Panc1 (cell line): Measurements from ENCODE around the gene CORO7. TPM values are rescaled to one million over a fixed set of nuclear protein-coding genes. Genes with fewer than 3 reads are reported as not detected.
A peak's percentile ranks its signal among the peaks of the same experiment; 100 is the strongest.
"Not testable (repeated sequence)": the region's sequence is repeated elsewhere in the genome, so short reads cannot be mapped to it uniquely, and the experiment has no call there.

ENCODE experiments used
- ATAC-seq: fragments of 200-7000 bp; cut with Tn5 transposase; 2 replicates; pipeline ENCODE4 v1.9.1; 2020; ENCODE audit warnings: mild to moderate bottlenecking, moderate library complexity
- BruUV-seq: library from RNA; stranded (reverse); fragments of 400-500 nt; replicated peaks from 2 replicates; lab custom pipeline; 2021; lab: Mats Ljungman, UMichigan
- CTCF ChIA-PET: fragments of 300-600 bp; sonication (Branson Sonifier 250); formaldehyde crosslinking; loops from one replicate; lab custom pipeline; 2022; ENCODE audit warnings: antibody characterized with exemption; lab: Charles Lee
- POLR2A ChIA-PET: fragments of 300-600 bp; sonication (Branson Sonifier 250); formaldehyde crosslinking; loops from one replicate; lab custom pipeline; 2022; ENCODE audit warnings: antibody characterized with exemption; lab: Charles Lee
- DNase-seq: peaks from one replicate; pipeline ENCODE4 v3.0.0-alpha.2; 2010; ENCODE audit warnings: low read depth, low spot score
- H3K27ac ChIP-seq: 2 replicates; pipeline ENCODE4 v1.5.1; 2011; ENCODE audit warnings: mild to moderate bottlenecking, low read length, inconsistent platforms
- H3K27me3 ChIP-seq: fragments of 200-500 bp; sonication (Bioruptor generic); 2 replicates; pipeline ENCODE4 v1.6.0; 2014; ENCODE audit warnings: low read length, inconsistent platforms; ENCODE audit not compliant: control insufficient read depth, insufficient read depth
- H3K36me3 ChIP-seq: fragments of 200-500 bp; sonication (Bioruptor generic); 2 replicates; pipeline ENCODE4 v1.5.1; 2014; ENCODE audit warnings: inconsistent platforms, mild to moderate bottlenecking, low read length, moderate library complexity; ENCODE audit not compliant: control insufficient read depth, insufficient read depth
- H3K4me1 ChIP-seq: 2 replicates; pipeline ENCODE4 v1.5.1; 2011; ENCODE audit warnings: inconsistent platforms, mild to moderate bottlenecking, low read length, moderate library complexity; ENCODE audit not compliant: control insufficient read depth, insufficient read depth
- H3K4me3 ChIP-seq, 2 experiments: 2 replicates each; pipeline ENCODE4 v1.5.1; 2011 to 2012; ENCODE audit warnings: low read depth in 2 of 2, low read length in 2 of 2, mild to moderate bottlenecking in 2 of 2, inconsistent platforms in 1 of 2, moderate library complexity in 1 of 2
- H3K9me3 ChIP-seq: fragments of 200-500 bp; sonication (Bioruptor generic); 2 replicates; pipeline ENCODE4 v1.5.1; 2014; ENCODE audit warnings: low read depth, mild to moderate bottlenecking, inconsistent platforms, low read length, moderate library complexity; ENCODE audit not compliant: control insufficient read depth, insufficient read depth
- POLR2AphosphoS5 ChIP-seq: IDR thresholded peaks from 2 replicates; pipeline ENCODE4 v1.6.1; 2012; ENCODE audit warnings: mild to moderate bottlenecking, low read depth, low read length, moderate library complexity
- SIN3A ChIP-seq: IDR thresholded peaks from 2 replicates; pipeline ENCODE4 v1.6.1; 2012; ENCODE audit warnings: low read depth, mild to moderate bottlenecking, low read length, moderate library complexity, borderline replicate concordance; ENCODE audit not compliant: insufficient read depth
- TCF7L2 ChIP-seq: IDR thresholded peaks from 2 replicates; pipeline ENCODE4 v1.6.1; 2011; ENCODE audit warnings: mild to moderate bottlenecking, low read depth, low read length, inconsistent platforms
- in situ Hi-C: cut with HindIII; loops from 2 replicates; pipeline ENCODE4 v1.10.0; 2016; ENCODE audit warnings: low sequenced_read_pairs, low pct_unique_long_range_greater_than_20kb
- intact Hi-C: fragments of 100-400 bp; cut with micrococcal nuclease; formaldehyde crosslinking; loops from one replicate; pipeline ENCODE4 v1.10.0; 2022; ENCODE audit not compliant: unreplicated experiment
- total RNA-seq: library from RNA; stranded (reverse); gene quantifications from one replicate; pipeline ENCODE4 v1.2.1, GENCODE V29; 2021; ENCODE audit not compliant: unreplicated experiment
- TF ChIP-seq, protein P1 (sequence below), 2 experiments: IDR thresholded peaks; 2 replicates each; pipeline ENCODE4 v1.6.1; 2011 to 2012; ENCODE audit warnings: low read depth in 2 of 2, control low read depth in 1 of 2, low read length in 1 of 2, mild to moderate bottlenecking in 1 of 2, moderate library complexity in 1 of 2; ENCODE audit not compliant: insufficient read depth in 1 of 2
- TF ChIP-seq, protein P2 (sequence below): fragments of 450-650 bp; IDR thresholded peaks from 2 replicates; pipeline ENCODE4 v1.5.1; 2017; ENCODE audit warnings: mild to moderate bottlenecking

Gene CORO7
- total RNA-seq, 1 experiment from 2014 or later = 37.5 TPM

DNA sequence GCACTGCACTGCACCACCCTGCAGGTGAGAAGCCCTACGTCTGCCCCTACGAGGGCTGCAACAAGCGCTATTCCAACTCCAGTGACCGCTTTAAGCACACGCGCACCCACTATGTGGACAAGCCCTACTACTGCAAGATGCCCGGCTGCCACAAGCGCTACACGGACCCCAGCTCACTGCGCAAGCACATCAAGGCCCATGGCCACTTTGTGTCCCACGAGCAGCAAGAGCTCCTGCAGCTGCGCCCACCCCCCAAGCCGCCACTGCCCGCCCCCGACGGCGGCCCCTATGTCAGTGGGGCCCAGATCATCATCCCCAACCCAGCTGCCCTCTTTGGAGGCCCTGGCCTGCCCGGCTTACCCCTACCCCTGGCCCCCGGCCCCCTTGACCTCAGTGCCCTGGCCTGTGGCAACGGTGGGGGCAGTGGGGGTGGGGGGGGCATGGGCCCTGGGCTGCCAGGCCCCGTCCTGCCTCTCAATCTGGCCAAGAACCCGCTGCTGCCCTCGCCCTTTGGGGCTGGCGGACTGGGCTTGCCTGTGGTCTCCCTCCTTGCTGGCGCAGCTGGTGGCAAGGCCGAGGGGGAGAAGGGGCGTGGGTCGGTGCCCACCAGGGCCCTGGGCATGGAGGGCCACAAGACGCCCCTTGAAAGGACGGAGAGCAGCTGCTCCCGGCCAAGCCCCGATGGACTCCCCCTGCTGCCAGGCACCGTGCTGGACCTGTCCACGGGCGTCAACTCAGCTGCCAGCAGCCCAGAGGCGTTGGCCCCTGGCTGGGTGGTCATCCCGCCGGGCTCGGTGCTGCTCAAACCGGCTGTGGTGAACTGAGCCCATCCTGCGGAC, 79.5 kb downstream of the CORO7 start:
- TF ChIP-seq, protein P1, sequence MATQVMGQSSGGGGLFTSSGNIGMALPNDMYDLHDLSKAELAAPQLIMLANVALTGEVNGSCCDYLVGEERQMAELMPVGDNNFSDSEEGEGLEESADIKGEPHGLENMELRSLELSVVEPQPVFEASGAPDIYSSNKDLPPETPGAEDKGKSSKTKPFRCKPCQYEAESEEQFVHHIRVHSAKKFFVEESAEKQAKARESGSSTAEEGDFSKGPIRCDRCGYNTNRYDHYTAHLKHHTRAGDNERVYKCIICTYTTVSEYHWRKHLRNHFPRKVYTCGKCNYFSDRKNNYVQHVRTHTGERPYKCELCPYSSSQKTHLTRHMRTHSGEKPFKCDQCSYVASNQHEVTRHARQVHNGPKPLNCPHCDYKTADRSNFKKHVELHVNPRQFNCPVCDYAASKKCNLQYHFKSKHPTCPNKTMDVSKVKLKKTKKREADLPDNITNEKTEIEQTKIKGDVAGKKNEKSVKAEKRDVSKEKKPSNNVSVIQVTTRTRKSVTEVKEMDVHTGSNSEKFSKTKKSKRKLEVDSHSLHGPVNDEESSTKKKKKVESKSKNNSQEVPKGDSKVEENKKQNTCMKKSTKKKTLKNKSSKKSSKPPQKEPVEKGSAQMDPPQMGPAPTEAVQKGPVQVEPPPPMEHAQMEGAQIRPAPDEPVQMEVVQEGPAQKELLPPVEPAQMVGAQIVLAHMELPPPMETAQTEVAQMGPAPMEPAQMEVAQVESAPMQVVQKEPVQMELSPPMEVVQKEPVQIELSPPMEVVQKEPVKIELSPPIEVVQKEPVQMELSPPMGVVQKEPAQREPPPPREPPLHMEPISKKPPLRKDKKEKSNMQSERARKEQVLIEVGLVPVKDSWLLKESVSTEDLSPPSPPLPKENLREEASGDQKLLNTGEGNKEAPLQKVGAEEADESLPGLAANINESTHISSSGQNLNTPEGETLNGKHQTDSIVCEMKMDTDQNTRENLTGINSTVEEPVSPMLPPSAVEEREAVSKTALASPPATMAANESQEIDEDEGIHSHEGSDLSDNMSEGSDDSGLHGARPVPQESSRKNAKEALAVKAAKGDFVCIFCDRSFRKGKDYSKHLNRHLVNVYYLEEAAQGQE (IDR thresholded peaks at IDR 0.05; ENCODE audit: insufficient read depth in 1 of 2, low read depth in 2 of 2, low read length in 1 of 2) = no peak
- TF ChIP-seq, protein P2, sequence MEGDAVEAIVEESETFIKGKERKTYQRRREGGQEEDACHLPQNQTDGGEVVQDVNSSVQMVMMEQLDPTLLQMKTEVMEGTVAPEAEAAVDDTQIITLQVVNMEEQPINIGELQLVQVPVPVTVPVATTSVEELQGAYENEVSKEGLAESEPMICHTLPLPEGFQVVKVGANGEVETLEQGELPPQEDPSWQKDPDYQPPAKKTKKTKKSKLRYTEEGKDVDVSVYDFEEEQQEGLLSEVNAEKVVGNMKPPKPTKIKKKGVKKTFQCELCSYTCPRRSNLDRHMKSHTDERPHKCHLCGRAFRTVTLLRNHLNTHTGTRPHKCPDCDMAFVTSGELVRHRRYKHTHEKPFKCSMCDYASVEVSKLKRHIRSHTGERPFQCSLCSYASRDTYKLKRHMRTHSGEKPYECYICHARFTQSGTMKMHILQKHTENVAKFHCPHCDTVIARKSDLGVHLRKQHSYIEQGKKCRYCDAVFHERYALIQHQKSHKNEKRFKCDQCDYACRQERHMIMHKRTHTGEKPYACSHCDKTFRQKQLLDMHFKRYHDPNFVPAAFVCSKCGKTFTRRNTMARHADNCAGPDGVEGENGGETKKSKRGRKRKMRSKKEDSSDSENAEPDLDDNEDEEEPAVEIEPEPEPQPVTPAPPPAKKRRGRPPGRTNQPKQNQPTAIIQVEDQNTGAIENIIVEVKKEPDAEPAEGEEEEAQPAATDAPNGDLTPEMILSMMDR = peak; percentile 15; the same call in 1 of the 2 replicates
- TF ChIP-seq SIN3A (no peak), POLR2AphosphoS5 (no peak; the same call in none of the 2 replicates), TCF7L2 (no peak)
- ChIA-PET CTCF (interaction anchor here (0.6 to 1.1 kb wide), 3 partner anchors 33 to 83 kb away, joined by 4 to 6 read pairs (median 6); no protein-coding TSS in a partner anchor), POLR2A (interaction anchor here (0.7 kb wide), 1 partner anchor 9 kb away, joined by 13 read pairs; no protein-coding TSS in a partner anchor)
- H3K4me1 ChIP-seq = peaks cover 50% of the 10 kb centered on the region
- H3K9me3 ChIP-seq = no peaks in the 10 kb centered on the region
- DNase-seq (no peak), ATAC-seq (peak; percentile 1; the same call in 1 of the 2 replicates)
- no peaks in the 10 kb centered on the region for H3K27me3 ChIP-seq
- no TSS peak for BruUV-seq
- H3K27ac ChIP-seq = peak overlapping the region; percentile 80
- intact Hi-C loops = loop anchor here (5.0 kb wide), 1 partner anchor 65 kb away; the partner anchor contains the start of gene TFAP4
- in situ Hi-C loops = no loop called here
- peaks cover 2% of the 10 kb centered on the region for H3K36me3 ChIP-seq
- H3K4me3 ChIP-seq = no peak overlapping the region

DNA sequence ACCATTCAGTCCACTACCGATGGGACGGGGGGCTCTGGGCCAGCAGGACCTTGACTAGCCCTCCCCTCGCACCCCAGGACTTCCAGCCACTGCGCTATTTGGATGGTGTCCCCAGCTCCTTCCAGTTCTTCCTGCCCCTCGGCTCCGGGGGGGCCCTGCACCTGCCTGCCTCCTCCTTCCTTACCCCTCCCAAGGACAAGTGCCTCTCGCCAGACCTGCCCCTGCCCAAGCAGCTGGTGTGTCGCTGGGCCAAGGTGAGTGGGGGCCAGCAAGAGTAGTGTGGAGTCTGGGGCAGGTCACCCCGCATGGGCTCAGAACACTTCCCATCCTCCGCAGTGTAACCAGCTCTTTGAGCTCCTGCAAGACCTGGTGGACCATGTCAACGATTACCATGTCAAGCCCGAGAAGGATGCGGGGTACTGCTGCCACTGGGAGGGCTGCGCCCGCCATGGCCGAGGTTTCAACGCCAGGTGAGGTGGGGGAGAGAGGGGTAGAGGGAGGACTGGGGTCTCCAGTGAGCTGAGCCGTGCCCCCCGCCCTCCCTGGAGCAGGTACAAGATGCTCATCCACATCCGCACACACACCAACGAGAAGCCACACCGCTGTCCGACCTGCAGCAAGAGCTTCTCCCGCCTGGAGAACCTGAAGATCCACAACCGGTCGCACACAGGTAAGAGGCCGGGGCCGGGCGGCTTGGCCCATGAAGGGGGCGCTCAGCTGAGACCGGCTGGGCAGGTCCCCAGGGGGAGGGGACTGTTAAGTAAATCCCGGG, 81.5 kb downstream of the CORO7 start:
- no peak for TF ChIP-seq TCF7L2
- no peak for ATAC-seq
- in situ Hi-C loops (no loop called here), intact Hi-C loops (loop anchor here (5.0 kb wide), 1 partner anchor 63 kb away; the partner anchor contains the start of gene TFAP4)
- no peaks in the 10 kb centered on the region for H3K9me3 ChIP-seq
- H3K4me1 ChIP-seq = peaks cover 40% of the 10 kb centered on the region
- H3K27ac ChIP-seq = no peak overlapping the region
- BruUV-seq = no TSS peak
- H3K4me3 ChIP-seq = no peak overlapping the region
- no peak for DNase-seq
- peaks cover 2% of the 10 kb centered on the region for H3K36me3 ChIP-seq
- ChIA-PET POLR2A (interaction anchor here (0.5 kb wide), 1 partner anchor 405 kb away, joined by 4 read pairs; no protein-coding TSS in a partner anchor), CTCF (interaction anchor here (0.7 kb wide), 1 partner anchor 81 kb away, joined by 4 read pairs; no protein-coding TSS in a partner anchor)
- H3K27me3 ChIP-seq = no peaks in the 10 kb centered on the region

DNA sequence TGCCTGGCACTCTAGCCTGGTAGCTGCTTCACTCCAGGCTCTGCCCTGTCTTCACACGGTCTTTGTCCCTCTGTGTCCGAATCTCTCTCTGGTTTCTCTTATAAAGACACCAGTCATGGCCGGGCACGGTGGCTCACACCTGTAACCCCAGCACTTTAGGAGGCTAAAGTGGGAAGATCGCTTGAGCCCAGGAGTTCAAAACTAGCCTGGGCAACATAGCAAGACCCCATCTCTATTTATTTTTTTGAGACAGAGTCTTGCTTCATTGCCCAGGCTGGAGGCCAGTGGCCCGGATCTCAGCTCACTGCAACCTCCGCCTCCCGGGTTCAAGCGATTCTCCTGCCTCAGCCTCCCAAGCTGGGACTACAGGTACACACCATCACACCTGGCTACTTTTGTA, 82.7 kb downstream of the CORO7 start:
- H3K27ac ChIP-seq, intact Hi-C loops, POLR2A ChIA-PET, H3K27me3 ChIP-seq, ATAC-seq, H3K4me3 ChIP-seq, BruUV-seq, DNase-seq, H3K9me3 ChIP-seq, H3K36me3 ChIP-seq, in situ Hi-C loops: not testable (repeated sequence)
- CTCF ChIA-PET = interaction anchor here (0.7 kb wide), 1 partner anchor 42 kb away, joined by 3 read pairs; no protein-coding TSS in a partner anchor
- peaks cover 40% of the 10 kb centered on the region for H3K4me1 ChIP-seq
